ENCODE measurements around the gene SMAD5.

SMAD5 gene

DNA sequence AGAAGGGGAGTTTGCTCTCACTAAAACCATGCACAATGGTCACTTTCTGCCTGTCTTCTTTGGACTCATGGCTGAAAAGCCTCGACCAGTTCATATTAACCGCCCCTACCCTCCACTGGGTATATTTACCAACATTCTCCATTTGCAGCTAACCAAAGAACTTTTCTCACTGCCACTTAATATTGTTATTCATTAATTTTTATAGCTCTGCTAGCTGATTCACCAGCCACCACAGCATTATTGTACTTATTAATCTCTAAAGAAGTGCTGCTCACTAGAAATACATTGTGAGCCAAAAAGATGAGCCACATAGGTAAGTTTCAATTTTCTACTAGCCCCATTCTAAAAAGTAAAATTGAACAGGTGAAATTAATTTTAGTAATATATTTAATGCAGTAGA is 93.8 kb downstream of the SMAD5 start:
- H3K9ac ChIP-seq: no peak overlapping the region
- no peak overlapping the region for H3K27ac ChIP-seq
- no peaks in the 10 kb centered on the region for H3K79me2 ChIP-seq (ENCODE audit: insufficient read depth, low read depth)
- H3K27me3 ChIP-seq (ENCODE audit: insufficient read depth, low read depth): no peaks in the 10 kb centered on the region
- H3K4me1 ChIP-seq (ENCODE audit: low read depth, poor library complexity, severe bottlenecking): no peaks in the 10 kb centered on the region
- no peaks in the 10 kb centered on the region for H3K36me3 ChIP-seq (ENCODE audit: insufficient read depth)
- H3K4me2 ChIP-seq: no peak overlapping the region
- H2AFZ ChIP-seq (ENCODE audit: low read depth): no peak overlapping the region
- no peak overlapping the region for H3K4me3 ChIP-seq (IDR thresholded peaks at IDR 0.05; ENCODE audit: insufficient read depth, low read depth, low read length)
- TF ChIP-seq, protein P1, sequence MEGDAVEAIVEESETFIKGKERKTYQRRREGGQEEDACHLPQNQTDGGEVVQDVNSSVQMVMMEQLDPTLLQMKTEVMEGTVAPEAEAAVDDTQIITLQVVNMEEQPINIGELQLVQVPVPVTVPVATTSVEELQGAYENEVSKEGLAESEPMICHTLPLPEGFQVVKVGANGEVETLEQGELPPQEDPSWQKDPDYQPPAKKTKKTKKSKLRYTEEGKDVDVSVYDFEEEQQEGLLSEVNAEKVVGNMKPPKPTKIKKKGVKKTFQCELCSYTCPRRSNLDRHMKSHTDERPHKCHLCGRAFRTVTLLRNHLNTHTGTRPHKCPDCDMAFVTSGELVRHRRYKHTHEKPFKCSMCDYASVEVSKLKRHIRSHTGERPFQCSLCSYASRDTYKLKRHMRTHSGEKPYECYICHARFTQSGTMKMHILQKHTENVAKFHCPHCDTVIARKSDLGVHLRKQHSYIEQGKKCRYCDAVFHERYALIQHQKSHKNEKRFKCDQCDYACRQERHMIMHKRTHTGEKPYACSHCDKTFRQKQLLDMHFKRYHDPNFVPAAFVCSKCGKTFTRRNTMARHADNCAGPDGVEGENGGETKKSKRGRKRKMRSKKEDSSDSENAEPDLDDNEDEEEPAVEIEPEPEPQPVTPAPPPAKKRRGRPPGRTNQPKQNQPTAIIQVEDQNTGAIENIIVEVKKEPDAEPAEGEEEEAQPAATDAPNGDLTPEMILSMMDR (conservative IDR thresholded peaks at IDR 0.05; ENCODE audit: low read depth, low read length): no peak
- no peaks in the 10 kb centered on the region for H4K20me1 ChIP-seq (ENCODE audit: insufficient read depth)

DNA sequence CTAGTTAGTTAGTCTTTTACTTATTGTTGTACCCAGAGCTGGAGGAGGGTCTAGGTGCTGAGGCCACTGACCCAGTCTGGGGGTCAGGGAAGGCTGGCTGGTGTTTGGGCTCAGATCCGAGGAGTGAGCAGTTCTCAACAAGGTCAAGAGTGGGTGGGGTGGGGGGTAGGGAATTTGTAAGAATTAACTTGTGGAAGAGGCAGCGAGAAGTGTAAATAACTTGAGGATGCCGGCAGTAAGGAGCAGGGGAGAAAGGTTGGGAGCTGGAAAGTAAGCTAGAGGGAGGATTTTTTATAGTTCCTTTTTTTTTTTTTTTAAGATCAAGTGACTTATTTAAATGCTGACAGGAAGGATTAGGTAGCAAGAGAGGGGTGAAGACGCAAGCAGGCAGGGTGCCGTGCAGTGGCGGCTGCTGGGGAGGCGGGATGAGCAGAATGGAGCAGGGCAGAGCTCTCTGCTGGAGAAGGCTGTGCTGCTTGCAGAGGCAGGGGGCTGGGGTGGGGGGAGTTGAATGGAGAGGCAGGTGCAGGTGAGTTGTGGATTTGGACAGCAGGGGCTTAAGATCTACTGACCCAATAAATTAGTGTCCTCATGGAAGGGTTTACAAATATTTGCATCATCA is 95.6 kb downstream of the SMAD5 start:
- H3K4me3 ChIP-seq (IDR thresholded peaks at IDR 0.05; ENCODE audit: insufficient read depth, low read depth, low read length): no peak overlapping the region
- TF ChIP-seq, protein P1 (conservative IDR thresholded peaks at IDR 0.05; ENCODE audit: low read depth, low read length): no peak
- no peaks in the 10 kb centered on the region for H3K36me3 ChIP-seq (ENCODE audit: insufficient read depth)
- no peaks in the 10 kb centered on the region for H3K27me3 ChIP-seq (ENCODE audit: insufficient read depth, low read depth)
- H3K4me1 ChIP-seq (ENCODE audit: low read depth, poor library complexity, severe bottlenecking): no peaks in the 10 kb centered on the region
- no peaks in the 10 kb centered on the region for H3K79me2 ChIP-seq (ENCODE audit: insufficient read depth, low read depth)
- no peak overlapping the region for H3K27ac ChIP-seq
- H3K9ac ChIP-seq: no peak overlapping the region
- no peak overlapping the region for H3K4me2 ChIP-seq
- no peak overlapping the region for H2AFZ ChIP-seq (ENCODE audit: low read depth)
- H4K20me1 ChIP-seq (ENCODE audit: insufficient read depth): no peaks in the 10 kb centered on the region

DNA sequence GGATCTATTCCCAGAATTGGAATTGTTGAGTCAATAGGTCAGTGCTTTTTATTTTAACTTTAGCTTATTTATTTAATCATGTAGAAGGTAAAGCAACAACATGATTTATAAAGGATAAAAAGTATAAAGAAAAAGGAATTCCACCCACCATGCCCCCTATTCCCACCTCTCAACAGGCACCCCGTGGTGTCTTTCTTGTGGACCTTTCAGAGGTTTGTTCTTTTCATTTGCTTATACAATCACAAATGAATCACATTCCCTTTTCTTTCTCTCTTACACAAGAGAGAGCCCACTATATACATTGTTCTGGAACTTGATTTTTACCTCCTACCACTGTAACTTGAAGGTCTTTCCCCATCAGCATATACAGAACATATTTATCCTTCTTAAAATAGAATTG is 97.5 kb downstream of the SMAD5 start:
- Histone ChIP-seq H3K9ac (no peak overlapping the region), H3K27me3 (ENCODE audit: insufficient read depth, low read depth) (no peaks in the 10 kb centered on the region), H3K36me3 (ENCODE audit: insufficient read depth) (no peaks in the 10 kb centered on the region), H3K27ac (no peak overlapping the region), H4K20me1 (ENCODE audit: insufficient read depth) (no peaks in the 10 kb centered on the region), H3K4me2 (no peak overlapping the region), H3K4me1 (ENCODE audit: low read depth, poor library complexity, severe bottlenecking) (no peaks in the 10 kb centered on the region), H3K4me3 (IDR thresholded peaks at IDR 0.05; ENCODE audit: insufficient read depth, low read depth, low read length) (no peak overlapping the region), H2AFZ (ENCODE audit: low read depth) (no peak overlapping the region), H3K79me2 (ENCODE audit: insufficient read depth, low read depth) (no peaks in the 10 kb centered on the region)
- TF ChIP-seq, protein P1 (conservative IDR thresholded peaks at IDR 0.05; ENCODE audit: low read depth, low read length): no peak

DNA sequence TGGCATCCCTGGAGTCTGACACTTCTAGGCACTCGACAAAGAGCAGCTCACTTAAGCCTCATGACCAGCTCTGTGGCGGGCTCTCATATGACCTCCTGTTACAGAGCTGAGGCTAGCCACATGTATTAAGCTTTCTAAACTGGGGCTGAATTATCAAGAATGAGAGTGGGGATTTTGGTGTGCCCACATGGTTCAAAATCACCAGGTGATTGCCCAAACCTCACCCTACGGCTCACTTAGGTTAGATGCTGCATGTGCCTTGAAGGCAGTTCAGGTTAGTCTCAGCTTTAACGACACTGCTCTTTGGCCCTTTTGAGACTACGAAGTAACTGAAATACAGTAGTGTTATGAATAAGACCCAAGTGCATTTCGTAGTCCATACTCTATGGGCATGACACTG is 99.7 kb downstream of the SMAD5 start:
- Histone ChIP-seq H3K36me3 (ENCODE audit: insufficient read depth) (no peaks in the 10 kb centered on the region), H4K20me1 (ENCODE audit: insufficient read depth) (no peaks in the 10 kb centered on the region), H3K27ac (no peak overlapping the region), H3K4me2 (no peak overlapping the region), H3K79me2 (ENCODE audit: insufficient read depth, low read depth) (no peaks in the 10 kb centered on the region), H3K9ac (no peak overlapping the region), H3K4me1 (ENCODE audit: low read depth, poor library complexity, severe bottlenecking) (no peaks in the 10 kb centered on the region), H3K27me3 (ENCODE audit: insufficient read depth, low read depth) (no peaks in the 10 kb centered on the region), H3K4me3 (IDR thresholded peaks at IDR 0.05; ENCODE audit: insufficient read depth, low read depth, low read length) (no peak overlapping the region), H2AFZ (ENCODE audit: low read depth) (no peak overlapping the region)
- TF ChIP-seq, protein P1 (conservative IDR thresholded peaks at IDR 0.05; ENCODE audit: low read depth, low read length): no peak

Measured in KMS-11 (cell line).